Panc1 (cell line): ENCODE measurements around the gene GRAMD1B.

ENCODE experiments used
- CTCF ChIP-seq: fragments of 450-650 bp; IDR thresholded peaks from 2 replicates; pipeline ENCODE4 v1.5.1; 2017; ENCODE audit warnings: mild to moderate bottlenecking
- POLR2AphosphoS5 ChIP-seq: IDR thresholded peaks from 2 replicates; pipeline ENCODE4 v1.6.1; 2012; ENCODE audit warnings: mild to moderate bottlenecking, low read depth, low read length, moderate library complexity
- REST ChIP-seq, 2 experiments: IDR thresholded peaks; 2 replicates each; pipeline ENCODE4 v1.6.1; 2011 to 2012; ENCODE audit warnings: low read depth in 2 of 2, control low read depth in 1 of 2, low read length in 1 of 2, mild to moderate bottlenecking in 1 of 2, moderate library complexity in 1 of 2; ENCODE audit not compliant: insufficient read depth in 1 of 2
- SIN3A ChIP-seq: IDR thresholded peaks from 2 replicates; pipeline ENCODE4 v1.6.1; 2012; ENCODE audit warnings: low read depth, mild to moderate bottlenecking, low read length, moderate library complexity, borderline replicate concordance; ENCODE audit not compliant: insufficient read depth

GRCh38 chr11:123491241-123491640 is 61.2 kb downstream of the GRAMD1B start:
- TF ChIP-seq CTCF (no peak), POLR2AphosphoS5 (no peak), REST (IDR thresholded peaks at IDR 0.05; ENCODE audit: insufficient read depth in 1 of 2, low read depth in 2 of 2, low read length in 1 of 2) (no peak), SIN3A (no peak)
